ENCODE measurements around the gene HTR6. TPM values are rescaled to one million over a fixed set of nuclear protein-coding genes. Genes with fewer than 3 reads are reported as not detected.

HTR6 gene
- total and polyA plus RNA-seq, 2 of the 4 experiments (the other 2 are of a cell fraction) = not detected

Other genes starting within 250 kb of the HTR6 start
- gene CAPZB, start 179.3 kb upstream of the HTR6 start, total RNA-seq (2012; rRNA removed) = 180 and 216 TPM in 2 replicates
- gene CAPZB, start 179.3 kb upstream of the HTR6 start, polyA plus RNA-seq (2012; rRNA removed) = 271 and 304 TPM in 2 replicates
- 12.5 and 14.0 TPM in 2 replicates for gene NBL1, start 20.6 kb upstream of the HTR6 start, total RNA-seq (2012; rRNA removed)
- 54.2 and 62.7 TPM in 2 replicates for gene NBL1, start 20.6 kb upstream of the HTR6 start, polyA plus RNA-seq (2012; rRNA removed)
- gene TMCO4, start 135.0 kb downstream of the HTR6 start, total RNA-seq (2012; rRNA removed) = 6.9 and 7.3 TPM in 2 replicates
- 8.4 and 8.6 TPM in 2 replicates for gene TMCO4, start 135.0 kb downstream of the HTR6 start, polyA plus RNA-seq (2012; rRNA removed)
- not detected in 2 replicates for gene RNF186, start 150.4 kb downstream of the HTR6 start, total RNA-seq (2012; rRNA removed)
- gene RNF186, start 150.4 kb downstream of the HTR6 start, polyA plus RNA-seq (2012; rRNA removed) = not detected in 2 replicates
- gene OTUD3, start 217.5 kb downstream of the HTR6 start, total RNA-seq (2012; rRNA removed) = 2.9 and 6.1 TPM in 2 replicates
- 2.6 and 3.1 TPM in 2 replicates for gene OTUD3, start 217.5 kb downstream of the HTR6 start, polyA plus RNA-seq (2012; rRNA removed)